KG1 (cell line): ENCODE results near the gene PCDHA13.
"Not testable (repeated sequence)": the region's sequence is repeated elsewhere in the genome, so short reads cannot be mapped to it uniquely, and the experiment has no call there.

Experiments
- DNase-seq: peaks from one replicate; lab custom pipeline; 2025; lab: John Stamatoyannopoulos, UW

The PCDHA13 gene

GRCh38 chr5:140870221-140871201 lies 11.4 kb upstream of the PCDHA13 start:
- DNase-seq: no peak

DNA sequence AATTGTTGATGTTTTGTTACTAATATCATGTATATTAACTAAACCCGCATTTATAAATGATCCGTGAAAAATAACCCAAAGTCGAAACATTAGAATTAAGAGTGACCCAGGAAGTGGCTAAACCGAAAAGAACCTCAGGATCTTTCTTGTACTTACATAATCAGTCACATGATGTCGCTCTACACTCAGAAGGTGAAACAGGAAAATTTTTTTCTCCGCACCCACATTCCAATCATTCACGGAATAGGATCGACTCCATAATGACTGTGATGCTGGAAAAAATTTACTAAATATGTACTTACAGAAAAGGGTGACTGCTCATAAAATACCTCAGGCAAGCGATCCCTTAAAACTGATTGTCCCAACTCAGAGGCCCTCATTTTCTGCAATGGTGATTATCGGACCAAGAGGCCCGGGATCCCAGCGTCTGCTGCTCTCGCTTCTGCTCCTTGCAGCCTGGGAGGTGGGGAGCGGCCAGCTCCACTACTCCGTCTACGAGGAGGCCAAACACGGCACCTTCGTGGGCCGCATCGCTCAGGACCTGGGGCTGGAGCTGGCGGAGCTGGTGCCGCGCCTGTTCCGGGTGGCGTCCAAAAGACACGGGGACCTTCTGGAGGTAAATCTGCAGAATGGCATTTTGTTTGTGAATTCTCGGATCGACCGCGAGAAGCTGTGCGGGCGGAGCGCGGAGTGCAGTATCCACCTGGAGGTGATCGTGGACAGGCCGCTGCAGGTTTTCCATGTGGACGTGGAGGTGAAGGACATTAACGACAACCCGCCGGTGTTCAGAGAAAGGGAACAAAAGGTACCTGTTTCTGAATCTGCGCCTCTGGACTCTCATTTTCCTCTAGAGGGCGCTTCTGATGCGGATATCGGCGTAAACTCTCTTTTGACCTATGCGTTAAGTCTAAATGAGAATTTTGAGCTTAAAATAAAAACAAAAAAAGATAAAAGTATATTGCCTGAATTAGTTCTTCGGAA lies 6.5 kb upstream of the PCDHA13 start, which contains the start of gene PCDHA12:
PCDHA12 (plus strand) TSS at position 224 of the 981 bp plus-strand sequence; CDS start at position 389, 165 bp downstream.
- no peak for DNase-seq

DNA sequence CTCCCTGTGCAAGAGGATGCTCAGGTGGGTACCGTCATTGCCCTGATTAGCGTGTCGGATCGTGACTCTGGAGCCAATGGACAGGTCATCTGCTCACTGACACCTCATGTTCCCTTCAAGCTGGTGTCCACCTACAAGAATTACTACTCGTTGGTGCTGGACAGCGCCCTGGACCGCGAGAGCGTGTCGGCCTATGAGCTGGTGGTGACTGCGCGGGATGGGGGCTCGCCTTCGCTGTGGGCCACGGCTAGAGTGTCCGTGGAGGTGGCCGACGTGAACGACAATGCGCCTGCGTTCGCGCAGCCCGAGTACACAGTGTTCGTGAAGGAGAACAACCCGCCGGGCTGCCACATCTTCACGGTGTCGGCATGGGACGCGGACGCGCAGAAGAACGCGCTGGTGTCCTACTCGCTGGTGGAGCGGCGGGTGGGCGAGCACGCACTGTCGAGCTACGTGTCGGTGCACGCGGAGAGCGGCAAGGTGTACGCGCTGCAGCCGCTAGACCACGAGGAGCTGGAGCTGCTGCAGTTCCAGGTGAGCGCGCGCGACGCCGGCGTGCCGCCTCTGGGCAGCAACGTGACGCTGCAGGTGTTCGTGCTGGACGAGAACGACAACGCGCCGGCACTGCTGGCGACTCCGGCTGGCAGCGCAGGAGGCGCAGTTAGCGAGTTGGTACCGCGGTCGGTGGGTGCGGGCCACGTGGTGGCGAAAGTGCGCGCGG lies 5.2 kb upstream of the PCDHA13 start:
- not testable (repeated sequence) for DNase-seq

- DNase-seq: no peak
Observed at GRCh38 chr5:140877262-140877581, 4.7 kb upstream of the PCDHA13 start.

- no peak for DNase-seq
Observed at GRCh38 chr5:140882591-140882899, 621 bp downstream of the PCDHA13 start.

- no peak for DNase-seq
Observed at GRCh38 chr5:140883373-140883772, 1.4 kb downstream of the PCDHA13 start.

GRCh38 chr5:140883927-140884697 lies 2.2 kb downstream of the PCDHA13 start:
- no peak for DNase-seq

DNA sequence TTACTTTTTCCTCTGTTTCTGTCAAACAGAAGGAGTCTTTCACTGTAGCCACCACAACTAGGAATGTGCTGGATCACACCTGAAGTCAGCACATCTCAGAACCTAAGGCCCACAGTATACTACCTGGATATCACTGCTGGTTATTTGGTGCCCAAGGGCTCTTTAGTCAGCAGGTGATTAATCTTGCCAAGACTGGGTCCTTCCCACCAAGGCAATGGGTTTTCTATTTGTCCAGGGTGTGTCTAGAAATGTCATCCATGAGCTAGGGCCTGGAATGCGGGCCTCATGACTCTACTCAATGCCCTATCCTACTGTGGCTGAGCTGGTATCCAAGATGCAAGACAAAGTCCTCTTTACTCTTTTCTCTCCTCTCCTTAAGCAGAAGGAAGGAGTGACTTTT lies 34.4 kb downstream of the PCDHA13 start:
- DNase-seq: no peak

DNA sequence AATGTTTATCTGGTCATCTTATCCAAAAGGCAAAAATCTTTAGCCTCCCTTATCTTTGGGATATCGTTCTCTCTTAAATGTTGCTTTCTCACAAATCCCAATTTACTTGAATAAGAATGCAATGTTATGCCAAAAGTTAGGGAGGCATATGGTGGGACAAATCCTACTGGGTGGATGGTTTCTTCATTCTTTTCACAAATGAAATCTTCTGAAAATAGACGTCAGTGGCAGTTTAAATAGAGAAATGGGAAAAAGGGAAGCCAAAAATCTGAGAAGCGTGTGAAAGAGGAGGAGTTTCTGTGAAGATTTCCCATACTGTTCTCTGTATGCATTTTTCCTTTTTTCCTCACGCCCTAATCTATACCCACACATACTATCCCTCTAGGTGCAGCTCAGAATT lies 41.7 kb downstream of the PCDHA13 start:
- DNase-seq: no peak

DNA sequence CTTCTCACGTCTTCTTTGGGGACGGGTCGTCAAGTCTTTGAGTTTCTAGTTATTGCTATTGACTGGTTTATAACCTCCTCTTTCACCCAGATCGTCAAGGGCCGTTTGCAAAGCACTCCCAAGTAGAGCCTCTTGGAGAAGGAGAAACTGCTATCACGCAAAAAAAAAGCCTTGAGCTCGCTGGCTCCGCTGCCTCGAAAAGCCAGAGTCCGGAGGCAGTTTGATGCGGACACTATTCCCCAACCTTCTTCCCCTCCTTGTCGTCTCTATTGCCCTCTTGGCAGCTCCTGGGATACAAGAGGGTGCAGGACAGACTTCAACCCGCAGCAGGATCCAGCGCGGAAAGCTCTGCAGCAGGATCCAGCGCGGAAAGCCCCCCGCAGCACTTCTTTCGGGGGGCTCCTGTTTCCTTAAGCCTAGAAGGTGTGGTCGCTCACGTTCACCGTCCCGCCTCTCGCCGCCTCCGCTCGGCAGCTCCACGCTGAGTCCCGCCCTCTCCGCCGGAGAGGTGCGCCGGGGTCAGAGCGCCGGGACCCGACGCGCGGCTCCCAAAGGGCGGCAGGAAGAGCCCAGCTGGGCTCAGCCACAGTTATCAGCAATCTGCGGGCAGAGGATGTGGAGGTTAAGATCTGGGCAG lies 44.0 kb downstream of the PCDHA13 start, which contains the start of gene PCDHAC1:
PCDHAC1 (plus strand) TSS at position 494 of the 637 bp plus-strand sequence. CDS start 594 bp downstream, outside the sequence.
- no peak for DNase-seq

GRCh38 chr5:140926443-140927227 lies 44.7 kb downstream of the PCDHA13 start:
- DNase-seq: no peak

DNA sequence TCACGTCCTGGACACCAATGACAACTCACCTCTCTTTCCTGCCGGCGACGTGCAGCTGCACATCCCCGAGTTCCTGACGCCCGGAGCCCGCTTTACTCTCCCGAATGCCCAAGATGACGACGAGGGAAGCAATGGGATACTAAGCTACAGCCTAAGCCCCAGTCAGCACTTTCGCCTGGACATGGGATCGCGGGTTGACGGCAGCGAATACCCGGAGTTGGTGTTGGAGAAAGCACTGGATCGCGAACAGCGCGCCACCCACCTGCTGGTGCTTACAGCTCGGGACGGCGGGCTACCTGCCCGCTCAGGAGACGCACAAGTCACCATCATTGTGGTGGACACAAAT lies 45.3 kb downstream of the PCDHA13 start:
- DNase-seq: no peak
